UCSD-AML1 (cell line): Measurements from ENCODE around the gene PPP1R15A.
A peak's percentile ranks its signal among the peaks of the same experiment; 100 is the strongest.
"Not testable (repeated sequence)": the region's sequence is repeated elsewhere in the genome, so short reads cannot be mapped to it uniquely, and the experiment has no call there.

Experiments used
- DNase-seq: peaks from one replicate; lab custom pipeline; 2025; ENCODE audit not compliant: unreplicated experiment; lab: John Stamatoyannopoulos, UW

Gene PPP1R15A

DNA sequence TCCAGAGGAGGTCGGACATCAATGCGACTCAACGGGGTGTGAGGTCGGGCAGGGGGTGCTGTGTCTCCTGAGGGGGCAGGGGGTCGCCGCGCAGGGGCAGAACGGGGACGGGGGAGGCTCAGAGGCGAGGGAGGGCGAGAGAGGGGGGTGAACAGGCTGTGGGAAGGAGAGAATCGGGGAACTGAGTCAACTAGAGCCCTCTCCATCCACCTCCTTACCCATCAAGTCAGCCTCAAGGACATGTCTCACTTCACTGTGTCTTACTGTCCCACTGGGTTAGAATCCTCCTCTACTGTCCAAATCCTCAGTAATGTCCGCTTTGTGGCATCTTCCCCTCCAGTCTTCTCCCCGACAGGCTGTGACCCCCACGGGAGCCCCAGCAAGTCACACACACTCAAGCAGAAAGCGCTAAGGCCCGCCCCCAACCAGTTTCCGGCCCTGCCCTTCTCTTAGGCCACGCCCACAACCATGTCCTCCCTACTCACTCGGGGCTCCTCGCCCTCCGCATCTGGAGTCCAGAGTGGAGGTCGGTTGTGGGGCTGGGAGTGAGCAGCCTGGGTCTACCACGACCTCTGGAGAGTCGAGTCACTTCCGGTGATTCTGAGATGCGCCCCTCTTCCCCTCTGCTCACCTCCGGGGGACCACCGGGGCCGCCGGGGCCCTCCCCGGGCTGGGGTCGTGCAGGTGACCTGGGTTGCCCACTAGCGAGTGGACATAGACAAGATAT lies 13.1 kb upstream of the PPP1R15A start:
- DNase-seq = no peak

- no peak for DNase-seq
These were observed 12.3 kb upstream of the PPP1R15A start for GRCh38 chr19:48859711-48860572.

GRCh38 chr19:48861313-48861712 lies 10.9 kb upstream of the PPP1R15A start:
- DNase-seq = no peak

DNA sequence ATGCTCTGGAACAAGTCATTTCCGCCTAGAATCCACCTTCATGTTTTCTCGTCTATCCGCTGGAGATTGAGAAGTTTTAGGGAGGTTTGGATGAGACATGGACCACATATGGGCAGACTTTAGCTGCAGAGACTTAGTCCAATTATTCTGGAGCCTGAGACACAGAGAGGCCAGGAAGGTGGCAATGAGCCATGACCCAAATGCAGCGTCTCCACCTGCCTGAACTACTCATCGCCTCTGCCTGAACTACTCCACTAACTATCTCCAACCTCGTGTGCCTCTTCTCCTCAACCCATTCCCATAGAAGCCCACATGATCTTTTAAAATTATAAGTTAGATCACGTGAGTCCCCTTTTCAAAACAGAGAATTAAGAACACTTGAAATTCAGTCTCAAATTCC lies 9.4 kb upstream of the PPP1R15A start:
- no peak for DNase-seq

DNA sequence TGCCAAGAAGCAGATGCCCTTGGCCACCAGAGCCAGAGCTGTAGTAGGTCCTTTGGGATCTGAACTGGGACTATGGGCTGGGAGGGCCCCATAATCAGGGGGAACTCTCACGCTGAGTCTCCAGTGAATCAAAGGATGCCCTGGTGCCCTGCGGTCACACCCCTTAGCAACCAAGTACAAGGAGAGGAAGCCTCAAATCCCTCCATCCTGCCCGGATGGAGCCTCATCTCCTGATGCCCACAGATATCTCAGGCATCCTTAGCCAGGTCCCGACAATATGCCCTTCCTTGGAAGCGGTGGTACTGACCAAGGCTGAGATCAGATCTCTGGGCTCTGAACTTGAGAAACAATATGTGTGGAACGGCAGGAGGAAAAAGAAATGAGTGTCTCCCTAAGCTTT lies 5.5 kb upstream of the PPP1R15A start:
- DNase-seq = no peak

- no peak for DNase-seq
These were observed 5.0 kb upstream of the PPP1R15A start for GRCh38 chr19:48867123-48867745.

GRCh38 chr19:48867746-48868113 lies 4.5 kb upstream of the PPP1R15A start:
- DNase-seq = no peak

GRCh38 chr19:48868114-48868886 lies 3.9 kb upstream of the PPP1R15A start, which contains the start of gene PLEKHA4:
TSS of gene PLEKHA4 (minus strand) at chr19:48868617. CDS start at chr19:48867620, 997 bp downstream.
- DNase-seq = peak; percentile 20

DNA sequence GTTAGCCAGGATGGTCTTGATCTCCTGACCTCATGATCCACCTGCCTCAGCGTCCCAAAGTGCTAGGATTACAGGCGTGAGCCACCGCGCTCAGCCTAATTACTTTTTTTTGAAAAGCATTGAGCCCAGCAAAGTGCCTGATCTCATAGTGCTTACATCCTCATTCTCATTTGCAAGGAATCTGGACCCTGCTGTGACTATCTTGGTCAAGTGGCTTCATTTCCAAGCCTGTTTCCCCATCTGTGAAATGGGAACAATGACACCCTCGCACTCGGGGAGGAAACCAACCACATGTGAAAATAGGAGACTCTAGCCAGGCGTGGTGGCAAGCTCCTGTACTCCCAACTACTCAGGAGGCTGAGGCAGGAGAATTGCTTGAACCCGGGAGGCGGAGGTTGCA lies 2.2 kb upstream of the PPP1R15A start:
- no peak for DNase-seq

DNA sequence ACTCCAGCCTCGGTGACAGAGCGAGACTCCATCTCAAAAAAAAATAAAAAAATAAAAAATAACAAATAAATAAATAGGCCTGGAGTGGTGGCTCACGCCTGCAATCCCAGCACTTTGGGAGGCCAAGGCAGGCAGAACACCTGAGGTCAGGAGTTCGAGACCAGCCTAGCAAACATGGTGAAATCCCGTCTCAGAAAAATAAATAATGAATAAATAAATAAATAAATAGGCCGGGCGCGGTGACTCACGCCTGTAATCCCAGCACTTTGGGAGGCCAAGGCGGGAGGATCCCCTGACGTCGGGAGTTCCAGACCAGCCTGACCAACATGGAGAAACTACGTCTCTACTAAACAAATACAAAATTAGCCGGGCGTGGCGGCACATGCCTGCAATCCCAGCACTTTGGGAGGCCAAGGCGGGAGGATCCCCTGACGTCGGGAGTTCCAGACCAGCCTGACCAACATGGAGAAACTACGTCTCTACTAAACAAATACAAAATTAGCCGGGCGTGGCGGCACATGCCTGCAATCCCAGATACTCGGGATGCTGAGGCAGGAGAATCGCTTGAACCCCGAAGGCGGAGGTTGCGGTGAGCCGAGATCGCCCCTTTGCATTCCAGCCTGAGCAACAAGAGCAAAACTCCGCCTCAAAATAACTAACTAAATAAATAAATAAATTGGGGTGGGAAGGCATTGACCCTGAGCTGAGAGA lies 595 bp upstream of the PPP1R15A start:
- DNase-seq = not testable (repeated sequence)

DNA sequence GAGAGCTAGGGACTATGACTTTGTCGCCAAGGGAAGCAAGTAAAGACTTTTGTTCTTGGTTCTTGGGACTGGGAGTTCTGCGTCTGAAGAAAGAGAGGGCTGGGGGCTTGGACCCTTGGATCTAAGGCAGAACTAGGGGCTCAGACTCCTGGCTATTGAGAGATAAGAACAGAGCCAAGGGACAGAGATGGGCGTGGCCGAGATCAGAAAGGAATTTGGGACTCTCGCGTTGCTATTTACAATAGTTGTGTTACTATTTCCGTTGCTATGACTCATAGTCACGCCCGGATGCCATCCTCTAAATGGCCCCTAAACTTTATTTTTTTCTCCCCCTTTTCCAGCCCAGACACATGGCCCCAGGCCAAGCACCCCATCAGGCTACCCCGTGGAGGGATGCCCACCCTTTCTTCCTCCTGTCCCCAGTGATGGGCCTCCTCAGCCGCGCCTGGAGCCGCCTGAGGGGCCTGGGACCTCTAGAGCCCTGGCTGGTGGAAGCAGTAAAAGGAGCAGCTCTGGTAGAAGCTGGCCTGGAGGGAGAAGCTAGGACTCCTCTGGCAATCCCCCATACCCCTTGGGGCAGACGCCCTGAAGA lies 759 bp downstream of the PPP1R15A start:
- DNase-seq = peak; percentile 70

GRCh38 chr19:48873476-48874302 lies 1.5 kb downstream of the PPP1R15A start:
- peak; percentile 37 for DNase-seq

DNA sequence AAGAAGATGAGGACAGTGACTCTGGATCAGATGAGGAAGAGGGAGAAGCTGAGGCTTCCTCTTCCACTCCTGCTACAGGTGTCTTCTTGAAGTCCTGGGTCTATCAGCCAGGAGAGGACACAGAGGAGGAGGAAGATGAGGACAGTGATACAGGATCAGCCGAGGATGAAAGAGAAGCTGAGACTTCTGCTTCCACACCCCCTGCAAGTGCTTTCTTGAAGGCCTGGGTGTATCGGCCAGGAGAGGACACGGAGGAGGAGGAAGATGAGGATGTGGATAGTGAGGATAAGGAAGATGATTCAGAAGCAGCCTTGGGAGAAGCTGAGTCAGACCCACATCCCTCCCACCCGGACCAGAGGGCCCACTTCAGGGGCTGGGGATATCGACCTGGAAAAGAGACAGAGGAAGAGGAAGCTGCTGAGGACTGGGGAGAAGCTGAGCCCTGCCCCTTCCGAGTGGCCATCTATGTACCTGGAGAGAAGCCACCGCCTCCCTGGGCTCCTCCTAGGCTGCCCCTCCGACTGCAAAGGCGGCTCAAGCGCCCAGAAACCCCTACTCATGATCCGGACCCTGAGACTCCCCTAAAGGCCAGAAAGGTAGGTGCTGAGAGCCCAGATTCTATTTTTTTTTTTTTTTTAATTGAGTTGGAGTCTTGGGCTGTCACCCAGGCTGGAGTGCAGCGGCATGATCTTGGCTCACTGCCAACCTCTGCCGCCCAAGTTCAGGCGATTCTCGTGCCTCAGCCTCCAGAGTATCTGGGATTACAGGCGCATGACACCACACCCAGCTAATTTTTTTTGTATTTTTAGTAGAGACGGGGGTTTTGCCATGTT lies 2.3 kb downstream of the PPP1R15A start:
- peak; percentile 28 for DNase-seq

DNA sequence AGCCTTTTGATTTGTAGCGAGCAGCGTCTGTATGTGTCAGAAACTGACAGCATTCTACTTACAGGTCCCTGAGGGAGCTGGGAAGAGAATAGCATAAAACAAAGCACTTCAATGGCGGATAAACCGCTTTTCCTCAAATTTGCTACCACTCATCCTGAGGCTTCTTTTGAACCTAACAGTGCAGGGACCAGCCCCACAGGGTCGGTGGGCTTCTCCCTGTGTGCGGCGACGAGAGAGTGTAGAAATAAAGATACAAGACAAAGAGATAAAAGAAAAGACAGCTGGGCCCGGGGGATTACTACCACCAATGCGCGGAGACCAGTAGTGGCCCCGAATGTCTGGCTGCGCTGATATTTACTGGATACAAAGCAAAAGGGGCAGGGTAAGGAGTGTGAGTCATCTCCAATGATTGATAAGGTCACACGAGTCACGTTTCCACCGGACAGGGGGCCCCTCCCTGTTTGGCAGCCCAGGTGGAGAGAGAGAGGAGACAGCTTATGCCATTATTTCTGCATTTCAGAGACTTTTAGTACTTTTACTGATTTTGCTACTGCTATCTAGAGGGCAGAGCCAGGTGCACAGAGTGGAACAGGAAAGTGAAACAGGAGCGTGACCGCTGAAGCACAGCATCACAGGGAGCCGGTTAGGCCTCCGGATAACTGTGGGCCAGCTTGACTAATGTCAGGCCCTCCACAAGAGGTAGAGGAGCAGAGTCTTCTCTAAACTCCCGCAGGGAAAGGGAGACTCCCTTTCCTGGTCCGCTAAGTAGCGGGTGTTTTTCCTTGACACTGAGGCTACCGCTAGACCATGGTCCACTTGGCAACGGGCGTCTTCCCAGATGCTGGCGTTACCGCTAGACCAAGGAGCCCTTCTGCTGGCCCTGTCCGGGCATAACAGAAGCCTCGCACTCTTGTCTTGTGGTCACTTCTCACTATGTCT lies 4.1 kb downstream of the PPP1R15A start:
- not testable (repeated sequence) for DNase-seq

GRCh38 chr19:48877855-48878195 lies 5.6 kb downstream of the PPP1R15A start:
- DNase-seq = no peak

DNA sequence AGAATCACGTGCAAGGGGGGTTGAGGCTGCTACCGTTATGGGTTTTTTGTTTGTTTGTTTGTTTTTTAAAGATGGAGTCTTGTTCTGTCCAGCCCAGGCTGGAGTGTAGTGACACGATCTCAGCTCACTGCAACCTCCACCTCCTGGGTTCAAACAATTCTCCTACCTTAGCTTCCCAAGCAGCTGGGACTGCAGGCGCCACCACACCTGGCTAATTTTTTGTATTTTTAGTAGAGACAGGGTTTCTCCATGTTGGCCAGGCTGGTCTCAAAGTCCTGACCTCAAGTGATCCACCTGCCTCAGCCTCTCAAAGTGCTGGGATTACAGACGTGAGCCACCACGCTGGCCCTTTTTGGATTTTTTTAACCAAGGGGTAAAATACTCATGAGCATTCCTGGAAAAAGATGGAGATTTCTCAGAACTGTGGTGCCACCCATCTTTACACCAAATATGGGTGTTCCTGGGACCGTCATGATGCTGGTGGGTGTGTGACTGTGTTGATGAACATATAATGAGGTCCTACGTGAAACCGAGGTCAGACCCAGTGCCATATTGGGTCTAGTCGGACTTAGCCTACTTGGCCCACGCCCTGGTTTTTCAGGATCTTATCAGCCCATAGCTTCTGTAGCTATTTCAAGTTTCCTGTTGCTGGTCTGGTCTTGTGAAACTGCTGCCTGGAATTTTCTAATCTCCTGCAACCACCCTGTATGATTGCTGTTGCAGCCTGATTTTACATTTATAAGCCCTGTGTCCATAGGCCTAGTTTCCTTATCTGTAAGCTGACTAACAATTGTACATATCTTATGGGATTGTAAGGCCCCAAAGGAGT lies 6.2 kb downstream of the PPP1R15A start:
- peak; percentile 70 for DNase-seq
